ENCODE measurements around the gene C16orf78.
"Not testable (repeated sequence)": the region's sequence is repeated elsewhere in the genome, so short reads cannot be mapped to it uniquely, and the experiment has no call there.

C16orf78 gene

DNA sequence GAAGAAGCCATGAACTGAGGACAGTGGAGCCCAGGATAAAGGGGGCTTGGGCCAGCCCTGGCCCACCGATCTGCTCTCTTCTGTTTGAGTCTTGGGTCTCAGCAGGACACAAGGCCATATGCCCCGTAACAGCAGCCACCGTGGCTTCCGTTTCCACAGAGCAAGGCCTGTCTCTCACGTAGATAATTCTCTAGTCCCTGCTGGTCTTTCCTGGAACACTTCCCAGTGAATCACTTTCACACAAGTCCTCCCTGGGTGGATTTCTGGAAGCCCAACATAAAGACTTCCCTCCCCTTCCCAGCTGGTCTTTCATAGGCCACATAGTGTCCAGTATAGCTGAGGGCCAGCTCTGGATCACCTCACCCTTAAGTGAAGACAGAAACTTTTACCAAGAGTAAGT is 19.9 kb upstream of the C16orf78 start:
- TF ChIP-seq, protein P1, sequence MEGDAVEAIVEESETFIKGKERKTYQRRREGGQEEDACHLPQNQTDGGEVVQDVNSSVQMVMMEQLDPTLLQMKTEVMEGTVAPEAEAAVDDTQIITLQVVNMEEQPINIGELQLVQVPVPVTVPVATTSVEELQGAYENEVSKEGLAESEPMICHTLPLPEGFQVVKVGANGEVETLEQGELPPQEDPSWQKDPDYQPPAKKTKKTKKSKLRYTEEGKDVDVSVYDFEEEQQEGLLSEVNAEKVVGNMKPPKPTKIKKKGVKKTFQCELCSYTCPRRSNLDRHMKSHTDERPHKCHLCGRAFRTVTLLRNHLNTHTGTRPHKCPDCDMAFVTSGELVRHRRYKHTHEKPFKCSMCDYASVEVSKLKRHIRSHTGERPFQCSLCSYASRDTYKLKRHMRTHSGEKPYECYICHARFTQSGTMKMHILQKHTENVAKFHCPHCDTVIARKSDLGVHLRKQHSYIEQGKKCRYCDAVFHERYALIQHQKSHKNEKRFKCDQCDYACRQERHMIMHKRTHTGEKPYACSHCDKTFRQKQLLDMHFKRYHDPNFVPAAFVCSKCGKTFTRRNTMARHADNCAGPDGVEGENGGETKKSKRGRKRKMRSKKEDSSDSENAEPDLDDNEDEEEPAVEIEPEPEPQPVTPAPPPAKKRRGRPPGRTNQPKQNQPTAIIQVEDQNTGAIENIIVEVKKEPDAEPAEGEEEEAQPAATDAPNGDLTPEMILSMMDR (IDR thresholded peaks at IDR 0.05; ENCODE audit: control insufficient read depth, insufficient read depth, low read depth, low read length, missing control alignments): no peak
- no peak for DNase-seq (ENCODE audit: low read depth)

DNA sequence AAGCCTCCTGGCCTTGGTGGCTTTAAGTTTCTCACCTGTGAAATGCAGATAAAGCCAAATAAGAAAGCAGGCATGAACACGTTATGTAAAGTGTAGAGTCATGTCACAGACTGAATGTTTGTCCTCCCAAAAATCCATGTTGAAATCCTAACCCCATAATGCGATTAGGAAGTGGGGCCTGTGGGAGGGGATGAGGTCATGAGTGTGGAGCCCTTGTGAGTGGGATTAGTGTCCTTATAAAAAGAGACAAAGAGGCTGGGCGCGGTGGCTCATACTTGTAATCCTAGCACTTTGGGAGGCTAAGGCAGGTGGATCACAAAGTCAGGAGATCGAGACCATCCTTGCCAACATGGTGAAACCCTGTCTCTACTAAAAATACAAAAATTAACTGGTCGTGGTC is 19.5 kb upstream of the C16orf78 start:
- DNase-seq (ENCODE audit: low read depth): no peak
- TF ChIP-seq, protein P1 (IDR thresholded peaks at IDR 0.05; ENCODE audit: control insufficient read depth, insufficient read depth, low read depth, low read length, missing control alignments): no peak
- no peak overlapping the region for H3K4me3 ChIP-seq (ENCODE audit: control insufficient read depth, low read depth, low read length)

More for the DNA sequence above, 19.9 kb upstream of the C16orf78 start:
- no peak overlapping the region for H3K4me3 ChIP-seq (ENCODE audit: control insufficient read depth, low read depth, low read length)

DNA sequence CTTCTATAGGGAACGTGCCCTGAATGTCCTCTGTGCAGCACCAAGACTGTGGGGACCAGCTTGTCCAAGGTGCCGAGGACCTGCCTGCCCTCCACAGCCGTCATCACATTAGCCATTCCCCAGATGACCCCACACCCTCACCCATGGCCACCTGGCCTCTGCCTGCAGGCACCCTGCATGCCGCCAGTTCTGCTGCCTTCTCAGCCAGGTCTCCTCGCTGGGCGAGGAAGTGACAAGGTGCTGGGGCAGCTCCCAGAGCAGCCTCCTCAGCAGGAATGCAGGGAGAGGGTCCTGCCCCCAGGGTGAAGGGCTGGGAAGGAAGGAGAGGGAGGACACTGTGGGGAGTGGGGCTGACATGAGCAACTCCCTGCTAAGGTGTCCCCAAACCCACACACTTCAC is 18.6 kb upstream of the C16orf78 start:
- no peak overlapping the region for H3K4me3 ChIP-seq (ENCODE audit: control insufficient read depth, low read depth, low read length)
- no peak for DNase-seq (ENCODE audit: low read depth)
- TF ChIP-seq, protein P1 (IDR thresholded peaks at IDR 0.05; ENCODE audit: control insufficient read depth, insufficient read depth, low read depth, low read length, missing control alignments): no peak

DNA sequence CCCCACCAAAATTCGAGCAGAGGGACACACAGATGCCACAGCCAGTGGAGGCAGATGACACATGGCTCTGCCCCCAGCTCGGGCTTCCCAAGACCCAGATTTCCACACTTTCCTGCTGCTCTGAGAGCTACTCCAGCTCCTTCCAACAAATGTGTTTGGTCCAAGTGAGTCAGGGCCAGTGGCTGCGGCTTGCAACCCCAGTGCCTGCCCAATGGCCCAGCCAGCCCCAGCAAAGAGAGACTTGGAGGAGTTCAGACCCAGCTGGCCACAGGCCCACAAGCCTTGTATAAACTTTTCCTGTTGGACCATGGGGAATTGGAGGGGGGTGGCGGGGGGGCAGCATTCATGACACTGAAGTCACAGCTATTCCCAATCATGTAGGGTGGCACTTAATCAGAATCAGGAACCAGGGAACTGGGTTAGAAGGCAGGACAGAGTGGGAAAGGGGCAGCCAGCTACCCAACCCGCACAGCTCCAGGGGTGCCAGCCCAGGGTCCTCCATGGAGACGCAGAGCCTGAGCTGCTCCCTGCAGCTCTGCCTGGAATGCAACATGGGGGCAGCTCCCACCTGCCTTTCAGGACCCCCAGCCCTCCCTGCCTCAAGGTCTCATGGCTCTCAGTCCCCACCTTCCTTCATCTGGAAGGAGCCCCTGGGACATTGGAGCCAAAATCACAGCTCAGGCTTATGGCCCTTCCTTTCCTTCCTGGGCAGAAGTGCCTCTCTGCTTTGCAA is 17.5 kb upstream of the C16orf78 start:
- no peak overlapping the region for H3K4me3 ChIP-seq (ENCODE audit: control insufficient read depth, low read depth, low read length)
- no peak for DNase-seq (ENCODE audit: low read depth)
- TF ChIP-seq, protein P1 (IDR thresholded peaks at IDR 0.05; ENCODE audit: control insufficient read depth, insufficient read depth, low read depth, low read length, missing control alignments): no peak

DNA sequence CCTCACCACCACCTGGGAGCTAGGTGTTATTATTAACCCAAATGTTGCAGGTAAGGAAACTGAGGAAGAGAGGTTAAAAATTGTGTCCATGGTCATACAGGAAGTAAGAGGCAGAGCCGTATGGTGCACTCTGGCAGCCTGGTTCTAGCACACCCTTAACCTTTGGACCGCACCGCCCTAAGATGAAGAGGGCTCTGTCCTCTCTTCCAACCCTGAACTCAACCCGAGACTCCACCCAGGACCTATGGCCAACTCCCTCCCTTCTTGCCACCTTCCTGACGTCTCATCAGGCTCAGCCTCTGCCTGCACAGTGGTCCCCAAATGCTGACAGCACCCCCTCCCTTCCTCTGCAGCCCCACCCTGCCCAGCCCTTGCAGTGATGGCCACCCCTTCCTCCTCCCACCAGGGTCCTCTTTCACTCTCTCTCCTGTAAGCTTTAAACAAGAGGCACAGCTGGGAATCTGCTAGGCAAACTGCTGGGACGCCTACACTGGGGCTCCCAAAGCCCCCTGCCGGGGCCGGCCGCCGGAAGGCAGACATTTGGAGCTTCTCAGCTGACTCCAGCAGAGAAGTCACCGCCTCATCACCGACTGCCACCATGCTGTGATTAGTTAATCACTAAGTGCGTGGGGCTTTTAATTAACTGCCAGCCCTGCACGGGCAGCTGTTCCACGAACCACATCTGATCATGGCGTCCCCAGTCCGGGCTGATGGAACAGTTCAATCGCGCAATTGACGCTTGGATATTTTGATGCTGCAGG is 16.7 kb upstream of the C16orf78 start:
- no peak overlapping the region for H3K4me3 ChIP-seq (ENCODE audit: control insufficient read depth, low read depth, low read length)
- TF ChIP-seq, protein P1 (IDR thresholded peaks at IDR 0.05; ENCODE audit: control insufficient read depth, insufficient read depth, low read depth, low read length, missing control alignments): no peak
- no peak for DNase-seq (ENCODE audit: low read depth)

DNA sequence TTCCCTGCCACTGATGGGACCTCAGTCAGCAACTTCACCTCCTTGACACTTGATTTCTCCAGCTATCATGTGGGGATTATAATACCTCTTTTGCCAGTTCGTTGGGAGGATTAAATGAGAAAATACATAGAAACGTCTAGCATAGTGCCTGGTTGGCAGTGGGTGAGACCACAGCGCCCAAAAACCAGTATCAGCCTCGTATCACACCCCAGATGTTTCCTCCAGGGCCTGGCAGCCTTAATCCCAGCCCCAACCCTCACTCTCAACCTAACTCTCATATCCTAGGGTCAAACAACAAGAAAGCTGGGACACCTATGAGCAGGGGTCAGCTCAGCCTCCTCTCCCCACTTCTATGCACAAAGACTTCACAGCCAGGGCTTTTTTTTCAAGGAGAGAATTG is 14.0 kb upstream of the C16orf78 start:
- TF ChIP-seq, protein P1 (IDR thresholded peaks at IDR 0.05; ENCODE audit: control insufficient read depth, insufficient read depth, low read depth, low read length, missing control alignments): no peak
- DNase-seq (ENCODE audit: low read depth): no peak
- H3K4me3 ChIP-seq (ENCODE audit: control insufficient read depth, low read depth, low read length): no peak overlapping the region

DNA sequence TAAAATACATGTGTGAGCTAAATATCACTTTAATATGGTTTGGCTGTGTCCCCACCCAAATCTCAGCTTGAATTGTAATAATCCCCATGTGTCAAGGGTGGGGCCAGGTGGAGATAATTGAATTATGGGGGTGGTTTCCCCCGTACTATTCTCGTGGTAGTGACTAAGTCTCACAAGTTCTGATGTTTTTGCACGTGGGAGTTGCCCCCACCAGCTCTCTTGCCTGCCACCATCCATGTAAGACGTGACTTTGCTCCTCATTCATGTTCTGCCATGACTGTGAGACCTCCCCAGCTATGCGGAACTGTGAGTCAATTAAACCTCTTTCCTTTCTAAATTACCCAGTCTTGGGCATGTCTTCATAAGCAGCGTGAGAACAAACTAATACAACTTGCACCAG is 11.9 kb upstream of the C16orf78 start:
- not testable (repeated sequence) for H3K4me3 ChIP-seq (ENCODE audit: control insufficient read depth, low read depth, low read length); DNase-seq (ENCODE audit: low read depth)
